H1 (cell line): ENCODE data around the gene RAB38. TPM values are rescaled to one million over a fixed set of nuclear protein-coding genes. Genes with fewer than 3 reads are reported as not detected.

Experiments used
- CTCF ChIA-PET: fragments of 300-600 bp; sonication (Branson Sonifier 250); formaldehyde crosslinking; loops from one replicate; lab custom pipeline; 2021; ENCODE audit not compliant: partially characterized antibody; lab: Charles Lee
- POLR2A ChIA-PET: fragments of 300-600 bp; sonication (Branson Sonifier 250); formaldehyde crosslinking; loops from one replicate; lab custom pipeline; 2021; ENCODE audit warnings: inconsistent platforms; ENCODE audit not compliant: partially characterized antibody; lab: Charles Lee
- DNase-seq, 2 experiments: peaks; one replicate each; pipeline versions ENCODE4 v3.0.0 to v3.0.0-alpha.2; 2010 to 2022; ENCODE audit warnings: low spot score in 2 of 2, low read depth in 1 of 2, mixed read lengths in 1 of 2
- FAIRE-seq: peaks from 2 replicates; lab custom pipeline; 2011; peaks lifted over from hg19 to GRCh38; lab: Jason Lieb, UNC
- H2AFZ ChIP-seq: 2 replicates; pipeline ENCODE4 v1.8.1; 2012; ENCODE audit warnings: low read length, inconsistent platforms
- H2AK5ac ChIP-seq: 2 replicates; pipeline ENCODE4 v1.6.1; 2013; ENCODE audit warnings: low read depth, low read length
- H2BK120ac ChIP-seq: replicated peaks from 2 replicates; pipeline ENCODE3; 2013; ENCODE audit warnings: low read depth, low read length, inconsistent platforms
- H2BK12ac ChIP-seq: 2 replicates; pipeline ENCODE4 v1.6.1; 2013; ENCODE audit warnings: low read depth, low read length
- H2BK15ac ChIP-seq: 2 replicates; pipeline ENCODE4 v1.6.1; 2013; ENCODE audit warnings: low read length
- H2BK20ac ChIP-seq: 2 replicates; pipeline ENCODE4 v1.6.1; 2013; ENCODE audit warnings: low read length
- H2BK5ac ChIP-seq: 2 replicates; pipeline ENCODE4 v1.6.1; 2013; ENCODE audit warnings: low read depth, low read length
- H3K14ac ChIP-seq: 2 replicates; pipeline ENCODE4 v1.6.1; 2013; ENCODE audit warnings: inconsistent platforms; ENCODE audit not compliant: insufficient read length
- H3K18ac ChIP-seq: 2 replicates; pipeline ENCODE4 v1.6.1; 2013; ENCODE audit warnings: low read length; ENCODE audit errors: extremely low read depth
- H3K23ac ChIP-seq: 2 replicates; pipeline ENCODE4 v1.6.1; 2013; ENCODE audit warnings: inconsistent platforms; ENCODE audit not compliant: insufficient read length
- H3K23me2 ChIP-seq: 2 replicates; pipeline ENCODE4 v1.6.1; 2013; ENCODE audit warnings: low read depth, low read length
- H3K27ac ChIP-seq: 2 replicates; pipeline ENCODE4 v1.6.1; 2011; ENCODE audit warnings: low read depth, low read length, inconsistent platforms
- H3K27me3 ChIP-seq, 4 experiments: replicated peaks in 1 of 4; 1 replicate in 1 of 4; 2 replicates in 3 of 4; pipeline versions ENCODE4 v1.6.1 to v1.8.1; 2011 to 2013; ENCODE audit warnings: low read length in 3 of 4, mild to moderate bottlenecking in 3 of 4, inconsistent platforms in 2 of 4, mixed read lengths in 2 of 4, moderate library complexity in 1 of 4; ENCODE audit not compliant: control insufficient read depth in 3 of 4, insufficient read depth in 3 of 4; ENCODE audit errors: extremely low read depth in 1 of 4
- H3K36me3 ChIP-seq, 4 experiments: 2 replicates each; pipeline versions ENCODE4 v1.6.1 to v1.8.1; 2011 to 2013; ENCODE audit warnings: mild to moderate bottlenecking in 4 of 4, low read length in 3 of 4, moderate library complexity in 2 of 4, control low read depth in 1 of 4, inconsistent platforms in 1 of 4; ENCODE audit not compliant: insufficient read depth in 4 of 4, control insufficient read depth in 2 of 4
- H3K4ac ChIP-seq: replicated peaks from 2 replicates; pipeline ENCODE3; 2013; ENCODE audit warnings: low read length, low read depth, mixed read lengths, inconsistent platforms; ENCODE audit not compliant: insufficient read length
- H3K4me1 ChIP-seq, 4 experiments: replicated peaks in 1 of 4; 1 replicate in 1 of 4; 2 replicates in 3 of 4; pipeline versions ENCODE4 v1.6.1 to v1.8.1; 2011 to 2013; ENCODE audit warnings: low read length in 3 of 4, inconsistent platforms in 2 of 4, mixed read lengths in 1 of 4; ENCODE audit not compliant: insufficient read depth in 4 of 4, control insufficient read depth in 3 of 4
- H3K4me2 ChIP-seq, 2 experiments: 2 replicates each; pipeline versions ENCODE4 v1.6.1 to v1.8.1; 2011 to 2013; ENCODE audit warnings: low read depth in 2 of 2, low read length in 2 of 2, control low read depth in 1 of 2, inconsistent platforms in 1 of 2, mild to moderate bottlenecking in 1 of 2; ENCODE audit not compliant: insufficient read depth in 1 of 2
- H3K4me3 ChIP-seq, 4 experiments: fragments of 200-600, 300-600 bp in 1 of 4; sonication (generic), shearing (Covaris generic), sonication (Bioruptor Twin) in 1 of 4; 2 replicates each; pipeline versions ENCODE4 v1.5.1 to v1.8.1; 2011 to 2016; ENCODE audit warnings: low read length in 4 of 4, low read depth in 3 of 4, control low read depth in 2 of 4, inconsistent platforms in 2 of 4, mild to moderate bottlenecking in 2 of 4, mixed read lengths in 1 of 4, moderate library complexity in 1 of 4; ENCODE audit not compliant: insufficient read depth in 2 of 4; ENCODE audit errors: extremely low read depth in 1 of 4
- H3K56ac ChIP-seq: replicated peaks from 2 replicates; pipeline ENCODE3; 2013; ENCODE audit warnings: low read depth, mild to moderate bottlenecking, mixed read lengths, low read length, inconsistent platforms; ENCODE audit not compliant: insufficient read length
- H3K79me1 ChIP-seq: 2 replicates; pipeline ENCODE4 v1.6.1; 2013; ENCODE audit warnings: low read depth, low read length, control low read depth
- H3K79me2 ChIP-seq, 2 experiments: 2 replicates each; pipeline versions ENCODE4 v1.6.1 to v1.8.1; 2012 to 2013; ENCODE audit warnings: low read length in 2 of 2, mild to moderate bottlenecking in 2 of 2, inconsistent platforms in 1 of 2; ENCODE audit not compliant: insufficient read depth in 2 of 2, control insufficient read depth in 1 of 2
- H3K9ac ChIP-seq, 4 experiments: replicated peaks in 1 of 4; 1 replicate in 1 of 4; 2 replicates in 3 of 4; pipeline versions ENCODE4 v1.6.1 to v1.8.1; 2011 to 2013; ENCODE audit warnings: low read depth in 3 of 4, low read length in 3 of 4, control low read depth in 2 of 4, mild to moderate bottlenecking in 2 of 4, moderate library complexity in 2 of 4, inconsistent platforms in 1 of 4; ENCODE audit errors: extremely low read depth in 1 of 4
- H3K9me3 ChIP-seq, 2 experiments: 2 replicates each; pipeline versions ENCODE4 v1.6.1 to v1.8.1; 2012 to 2013; ENCODE audit warnings: mild to moderate bottlenecking in 2 of 2, moderate library complexity in 2 of 2, control low read depth in 1 of 2, inconsistent platforms in 1 of 2, low read depth in 1 of 2, low read length in 1 of 2, mixed read lengths in 1 of 2; ENCODE audit not compliant: insufficient read depth in 2 of 2
- H4K20me1 ChIP-seq, 2 experiments: replicated peaks in 1 of 2; 2 replicates each; pipeline versions ENCODE3 to v1.8.1; 2011 to 2013; ENCODE audit warnings: inconsistent platforms in 2 of 2, low read length in 2 of 2, mild to moderate bottlenecking in 1 of 2; ENCODE audit not compliant: insufficient read depth in 2 of 2, control insufficient read depth in 1 of 2
- H4K5ac ChIP-seq: 2 replicates; pipeline ENCODE4 v1.6.1; 2013; ENCODE audit warnings: low read length, low read depth, mixed read lengths, inconsistent platforms; ENCODE audit not compliant: insufficient read length
- H4K8ac ChIP-seq: 2 replicates; pipeline ENCODE4 v1.8.0; 2013; ENCODE audit warnings: mild to moderate bottlenecking, moderate library complexity, low read length, inconsistent platforms; ENCODE audit not compliant: insufficient read depth; ENCODE audit errors: extremely low read depth
- H4K91ac ChIP-seq: replicated peaks from 2 replicates; pipeline ENCODE3; 2013; ENCODE audit warnings: low read length, mixed read lengths, inconsistent platforms; ENCODE audit not compliant: insufficient read length
- CBX5 ChIP-seq: fragments of 300-800, 300-1000 bp; sonication (generic); IDR thresholded peaks from 2 replicates; pipeline ENCODE4 v1.7.1; 2016; ENCODE audit warnings: antibody characterized with exemption, low read length, low read depth
- CBX8 ChIP-seq: fragments of 300-800, 300-1000 bp; sonication (generic); IDR thresholded peaks from 2 replicates; pipeline ENCODE4 v1.7.1; 2016; ENCODE audit warnings: low read depth, low read length, borderline replicate concordance
- CEBPB ChIP-seq: IDR thresholded peaks from 2 replicates; pipeline ENCODE4 v1.6.1; 2012; ENCODE audit warnings: low read depth, low read length
- CHD2 ChIP-seq: IDR thresholded peaks from 2 replicates; pipeline ENCODE4 v1.6.1; 2012; ENCODE audit warnings: low read length, improper control_type of control experiment
- GABPA ChIP-seq: IDR thresholded peaks from 2 replicates; pipeline ENCODE4 v1.6.1; 2011; ENCODE audit warnings: mild to moderate bottlenecking, low read length, moderate library complexity, borderline replicate concordance; ENCODE audit not compliant: insufficient read depth
- GTF2F1 ChIP-seq: IDR thresholded peaks from 2 replicates; pipeline ENCODE4 v1.6.1; 2012; ENCODE audit warnings: low read depth, low read length, improper control_type of control experiment, borderline replicate concordance
- JUN ChIP-seq: IDR thresholded peaks from 2 replicates; pipeline ENCODE4 v1.6.1; 2011; ENCODE audit warnings: low read depth, mild to moderate bottlenecking, improper control_type of control experiment, low read length
- KDM5A ChIP-seq: fragments of 200-600 bp; IDR thresholded peaks from 2 replicates; pipeline ENCODE4 v1.7.1; 2012; ENCODE audit warnings: mild to moderate bottlenecking, low read length, inconsistent platforms, mixed read lengths
- POLR2A ChIP-seq, 2 experiments: IDR thresholded peaks; 1 replicate in 1 of 2; 2 replicates in 1 of 2; pipeline ENCODE4 v1.6.1; 2011; ENCODE audit warnings: low read depth in 2 of 2, low read length in 2 of 2, mild to moderate bottlenecking in 2 of 2; ENCODE audit errors: control extremely low read depth in 1 of 2
- RAD21 ChIP-seq, 2 experiments: IDR thresholded peaks in 1 of 2; conservative IDR thresholded peaks in 1 of 2; 2 replicates each; pipeline ENCODE4 v1.6.1; 2011; ENCODE audit warnings: low read depth in 2 of 2, low read length in 2 of 2, improper control_type of control experiment in 1 of 2, inconsistent platforms in 1 of 2, mild to moderate bottlenecking in 1 of 2, moderate library complexity in 1 of 2
- RBBP5 ChIP-seq: IDR thresholded peaks from 2 replicates; pipeline ENCODE4 v1.7.1; 2012; ENCODE audit warnings: low read depth, mild to moderate bottlenecking, inconsistent platforms, low read length, moderate library complexity, borderline replicate concordance
- RXRA ChIP-seq: IDR thresholded peaks from 2 replicates; pipeline ENCODE4 v1.6.1; 2011; ENCODE audit warnings: low read depth, mild to moderate bottlenecking, low read length, moderate library complexity; ENCODE audit not compliant: insufficient read depth
- SAP30 ChIP-seq: fragments of 300-600 bp; sonication (generic); IDR thresholded peaks from 2 replicates; pipeline ENCODE4 v1.7.1; 2012; ENCODE audit warnings: low read length, moderate library complexity, mild to moderate bottlenecking, inconsistent platforms; ENCODE audit not compliant: insufficient read depth, insufficient replicate concordance
- SP4 ChIP-seq: IDR thresholded peaks from 2 replicates; pipeline ENCODE4 v1.6.1; 2012; ENCODE audit warnings: low read length, inconsistent platforms
- YY1 ChIP-seq: IDR thresholded peaks from 2 replicates; pipeline ENCODE4 v1.6.1; 2011; ENCODE audit warnings: low read depth, mild to moderate bottlenecking, low read length
- WGBS, 2 experiments: shearing (Covaris generic) in 1 of 2; methylation state at CpG; one replicate each; pipeline versions ENCODE4 v1.1.6 to v1.1.7; 2013 to 2015; ENCODE audit warnings: low lambda C conversion rate in 2 of 2, mixed read lengths in 2 of 2, inconsistent platforms in 1 of 2, low coverage in 1 of 2, missing lambda C conversion rate in 1 of 2; ENCODE audit not compliant: insufficient replicate concordance in 2 of 2, insufficient coverage in 1 of 2, insufficient read length in 1 of 2; ENCODE audit errors: extremely low coverage in 1 of 2, missing lambda C conversion rate in 1 of 2; 5-methylcytosine and 5-hydroxymethylcytosine counted together
- polyA plus RNA-seq, 7 experiments: library from polyadenylated mRNA; depleted of rRNA in 3 of 7; stranded (reverse) in 5 of 7; unstranded in 2 of 7; fragments of >200 nt in 5 of 7; fragments of 200-250 nt in 2 of 7; gene quantifications; 1 replicate in 5 of 7; 2 replicates in 1 of 7; 4 replicates in 1 of 7; pipeline versions ENCODE4 v1.2.1 to v1.2.3, GENCODE V29; 2011 to 2013; ENCODE audit warnings: missing spikeins in 2 of 7, mixed read lengths in 2 of 7
- total RNA-seq: library from RNA; stranded (reverse); fragmentation: NEBNext Ultra II Directional; extraction: Animal tissue kit (Norgen Biotek cat#: 25700); gene quantifications from 2 replicates; pipeline ENCODE4 v1.2.1, GENCODE V29; 2021

The RAB38 gene
- total and polyA plus RNA-seq, 2 of the 8 experiments (the other 6 are each of a cell fraction or from before 2014, with no cell fraction given): 15.4 to 16.5 TPM

- Histone ChIP-seq H3K27ac (no peak overlapping the region), H4K20me1 (no peaks in the 10 kb centered on the region), H2BK120ac (no peak overlapping the region), H3K56ac (no peak overlapping the region), H4K8ac (no peak overlapping the region), H2BK15ac (no peak overlapping the region), H3K23me2 (no peaks in the 10 kb centered on the region), H4K5ac (no peak overlapping the region), H2AK5ac (no peak overlapping the region), H3K4me3 (no peak overlapping the region), H3K4ac (no peak overlapping the region), H3K9me3 (peaks cover 3% of the 10 kb centered on the region in 2 experiments; a peak in 3 of 4 replicates), H3K23ac (no peak overlapping the region), H2BK5ac (no peak overlapping the region), H3K4me1 (no peaks in the 10 kb centered on the region), H2AFZ (no peak overlapping the region), H3K79me2 (no peaks in the 10 kb centered on the region), H3K4me2 (no peak overlapping the region), H2BK12ac (no peak overlapping the region), H4K91ac (no peak overlapping the region), H3K36me3 (no peaks in the 10 kb centered on the region), H3K27me3 (no peaks in the 10 kb centered on the region), H2BK20ac (no peak overlapping the region), H3K14ac (no peak overlapping the region), H3K79me1 (no peaks in the 10 kb centered on the region), H3K18ac (no peak overlapping the region), H3K9ac (no peak overlapping the region)
- FAIRE-seq: no peak
- WGBS, 2 experiments: 100% methylated on average over 1 of the region's 1 CpG; no CpG with 5 or more reads in 1 of the 2 experiments
- no peak for TF ChIP-seq RBBP5
- no peak for TF ChIP-seq RAD21 (IDR thresholded peaks at IDR 0.05 in 1 of 2, conservative IDR thresholded peaks at IDR 0.05 in 1 of 2; ENCODE audit: low read depth in 2 of 2, low read length in 2 of 2)
- no peak for TF ChIP-seq GTF2F1
- TF ChIP-seq KDM5A: no peak
- TF ChIP-seq CHD2: no peak
- no peak for TF ChIP-seq GABPA
- no peak for TF ChIP-seq SP4
- TF ChIP-seq JUN: no peak
- TF ChIP-seq SAP30: no peak
- no peak for TF ChIP-seq CEBPB
- TF ChIP-seq POLR2A (IDR thresholded peaks at IDR 0.05; ENCODE audit: control extremely low read depth in 1 of 2, low read depth in 2 of 2, low read length in 2 of 2): no peak
- TF ChIP-seq YY1: no peak
- TF ChIP-seq RXRA: no peak
- TF ChIP-seq CBX8: no peak
- TF ChIP-seq CBX5: no peak
- no peak for DNase-seq
- ChIA-PET POLR2A (no interaction called here), CTCF (interaction anchor here (0.6 kb wide), 1 partner anchor 455 kb away, joined by 3 read pairs; no protein-coding TSS in a partner anchor)
These were observed 86.1 kb downstream of the RAB38 start for GRCh38 chr11:88089134-88089533.
